IPS DF 6.9 (cell line): ENCODE results near the gene LURAP1L.
"Not testable (repeated sequence)": the region's sequence is repeated elsewhere in the genome, so short reads cannot be mapped to it uniquely, and the experiment has no call there.

Experiments
- DNase-seq: peaks from one replicate; pipeline ENCODE4 v3.0.0-alpha.2; 2013; ENCODE audit warnings: low read depth, low spot score
- H3K27ac ChIP-seq: one replicate; pipeline ENCODE4 v1.5.1; 2013; ENCODE audit warnings: low read length, control low read depth
- H3K27me3 ChIP-seq: 2 replicates; pipeline ENCODE4 v1.6.1; 2013; ENCODE audit warnings: mild to moderate bottlenecking, low read length; ENCODE audit not compliant: control insufficient read depth, insufficient read depth
- H3K36me3 ChIP-seq: 2 replicates; pipeline ENCODE4 v1.6.1; 2013; ENCODE audit warnings: low read length; ENCODE audit not compliant: control insufficient read depth, insufficient read depth
- H3K4me1 ChIP-seq: 2 replicates; pipeline ENCODE4 v1.6.1; 2013; ENCODE audit warnings: low read length; ENCODE audit not compliant: control insufficient read depth, insufficient read depth
- H3K4me3 ChIP-seq: 2 replicates; pipeline ENCODE4 v1.5.1; 2013; ENCODE audit warnings: mild to moderate bottlenecking, low read length
- H3K9me3 ChIP-seq: 2 replicates; pipeline ENCODE4 v1.6.1; 2013; ENCODE audit warnings: low read length, inconsistent platforms; ENCODE audit not compliant: control insufficient read depth, insufficient read depth
- WGBS: extraction: QIAGEN DNeasy Blood & Tissue Kit; methylation state at CpG from one replicate; pipeline ENCODE4 v1.1.7; 2013; ENCODE audit warnings: mixed read lengths, missing lambda C conversion rate; ENCODE audit not compliant: insufficient read length, insufficient coverage; 5-methylcytosine and 5-hydroxymethylcytosine counted together

Gene LURAP1L

GRCh38 chr9:12855066-12855465 is 80.2 kb downstream of the LURAP1L start:
- no CpG with 5 or more reads among the region's 4 CpGs for WGBS
- no peak overlapping the region for H3K27ac ChIP-seq
- no peaks in the 10 kb centered on the region for H3K36me3 ChIP-seq
- no peak for DNase-seq
- no peaks in the 10 kb centered on the region for H3K4me1 ChIP-seq
- no peaks in the 10 kb centered on the region for H3K27me3 ChIP-seq
- H3K4me3 ChIP-seq: no peak overlapping the region
- no peaks in the 10 kb centered on the region for H3K9me3 ChIP-seq

- DNase-seq: peak; percentile 16
- Histone ChIP-seq H3K27me3 (no peaks in the 10 kb centered on the region), H3K36me3 (no peaks in the 10 kb centered on the region), H3K27ac (no peak overlapping the region), H3K4me3 (no peak overlapping the region), H3K9me3 (no peaks in the 10 kb centered on the region), H3K4me1 (no peaks in the 10 kb centered on the region)
- no CpG with 5 or more reads among the region's 5 CpGs for WGBS
Measured at GRCh38 chr9:12856603-12857002, 81.8 kb downstream of the LURAP1L start.

GRCh38 chr9:12859704-12860251 is 85.0 kb downstream of the LURAP1L start:
- Histone ChIP-seq H3K4me1 (no peaks in the 10 kb centered on the region), H3K27me3 (no peaks in the 10 kb centered on the region), H3K27ac (no peak overlapping the region), H3K9me3 (no peaks in the 10 kb centered on the region), H3K4me3 (no peak overlapping the region), H3K36me3 (no peaks in the 10 kb centered on the region)
- no CpG with 5 or more reads among the region's 5 CpGs for WGBS
- DNase-seq: no peak

GRCh38 chr9:12860998-12861397 is 86.2 kb downstream of the LURAP1L start:
- Histone ChIP-seq H3K36me3 (no peaks in the 10 kb centered on the region), H3K9me3 (no peaks in the 10 kb centered on the region), H3K4me1 (no peaks in the 10 kb centered on the region), H3K4me3 (no peak overlapping the region), H3K27me3 (no peaks in the 10 kb centered on the region), H3K27ac (no peak overlapping the region)
- no CpG with 5 or more reads among the region's 1 CpG for WGBS
- DNase-seq: no peak

GRCh38 chr9:12862611-12863410 is 88.0 kb downstream of the LURAP1L start:
- no peaks in the 10 kb centered on the region for H3K9me3 ChIP-seq
- H3K4me1 ChIP-seq: no peaks in the 10 kb centered on the region
- no CpG with 5 or more reads among the region's 3 CpGs for WGBS
- H3K27ac ChIP-seq: no peak overlapping the region
- H3K27me3 ChIP-seq: no peaks in the 10 kb centered on the region
- no peak for DNase-seq
- H3K4me3 ChIP-seq: no peak overlapping the region
- no peaks in the 10 kb centered on the region for H3K36me3 ChIP-seq

- Histone ChIP-seq H3K27me3 (no peaks in the 10 kb centered on the region), H3K36me3 (no peaks in the 10 kb centered on the region), H3K4me3 (no peak overlapping the region), H3K4me1 (no peaks in the 10 kb centered on the region), H3K9me3 (no peaks in the 10 kb centered on the region), H3K27ac (no peak overlapping the region)
- no CpG with 5 or more reads among the region's 1 CpG for WGBS
- no peak for DNase-seq
Measured at GRCh38 chr9:12863618-12864017, 88.8 kb downstream of the LURAP1L start.

- not testable (repeated sequence) for H3K9me3 ChIP-seq, H3K4me3 ChIP-seq, H3K4me1 ChIP-seq, DNase-seq, H3K27ac ChIP-seq, H3K27me3 ChIP-seq, H3K36me3 ChIP-seq
- no CpG with 5 or more reads among the region's 3 CpGs for WGBS
Measured at GRCh38 chr9:12865380-12865779, 90.6 kb downstream of the LURAP1L start.
